ENCODE data around the gene EVPL.
"Not testable (repeated sequence)": the region's sequence is repeated elsewhere in the genome, so short reads cannot be mapped to it uniquely, and the experiment has no call there.

Gene EVPL

DNA sequence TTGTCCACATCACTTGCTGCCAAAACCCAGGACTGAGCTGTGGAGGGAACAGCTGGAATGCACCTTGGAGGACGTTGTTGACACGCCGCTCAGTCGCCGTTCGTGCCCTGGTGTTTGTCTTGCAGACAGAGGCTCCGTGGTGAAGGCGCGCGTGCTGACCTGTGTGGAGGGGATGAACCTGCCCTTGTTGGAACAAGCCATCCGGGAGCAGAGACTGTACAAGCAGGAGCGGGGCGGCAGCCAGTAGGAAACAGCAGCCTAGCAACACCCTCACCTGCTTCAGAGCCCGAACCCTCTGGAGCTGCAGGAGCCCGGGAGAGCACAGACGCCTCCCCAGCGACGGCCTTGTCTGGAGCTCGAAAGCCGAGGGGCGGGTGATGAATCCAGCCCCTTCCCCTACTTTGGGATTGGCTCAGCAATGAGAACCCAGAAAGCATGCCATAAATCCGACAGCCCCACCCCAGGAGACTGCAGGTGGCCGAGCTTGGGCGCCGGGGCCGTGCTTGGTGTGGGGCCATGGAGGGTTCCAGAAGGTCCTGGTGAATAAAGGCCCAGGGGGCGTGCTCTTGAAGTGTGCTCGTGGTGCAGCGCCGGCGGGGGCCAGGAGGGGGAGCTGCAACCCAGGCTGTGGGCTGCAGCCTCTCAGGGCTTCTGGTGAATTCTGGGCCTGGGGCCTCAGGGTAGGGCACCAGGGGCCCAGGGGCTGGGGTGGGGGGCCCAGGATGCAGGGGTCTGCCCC, 26.9 kb downstream of the EVPL start:
- peak in 1 of 2 donors; percentile 36 for DNase-seq (ENCODE audit: low read depth in 2 of 2, low spot score in 1 of 2)

- no peak for DNase-seq (ENCODE audit: low read depth in 2 of 2, low spot score in 1 of 2)
Measured at GRCh38 chr17:75998327-75998795, 28.7 kb downstream of the EVPL start.

GRCh38 chr17:75996665-75997590, 30.2 kb downstream of the EVPL start:
- no peak for DNase-seq (ENCODE audit: low read depth in 2 of 2, low spot score in 1 of 2)

DNA sequence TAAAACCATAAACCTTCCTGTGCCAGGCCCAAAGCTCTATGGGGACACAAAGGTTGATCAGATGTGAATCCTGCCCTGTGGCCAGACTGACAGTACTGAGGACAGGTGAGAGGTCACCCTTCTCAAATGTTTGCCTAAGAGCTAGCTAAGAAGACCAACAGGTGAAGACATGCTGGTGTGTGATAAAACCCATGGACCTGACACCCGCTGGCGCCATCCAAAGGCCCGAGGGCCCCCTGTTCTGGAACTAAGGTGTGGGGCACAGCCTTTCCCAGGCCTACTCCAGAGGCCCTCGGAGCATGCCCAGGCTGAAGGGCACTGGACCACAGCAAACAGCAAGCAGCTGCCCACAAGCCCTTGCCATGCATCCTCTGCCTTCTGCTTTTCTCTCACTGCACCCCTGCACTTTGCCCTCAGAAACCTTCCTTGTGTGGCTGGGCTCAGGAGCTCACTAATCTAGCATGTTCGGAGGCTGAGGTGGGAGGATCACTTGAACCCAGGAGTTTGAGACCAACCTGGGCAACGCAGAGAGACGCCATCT, 31.7 kb downstream of the EVPL start:
- DNase-seq (ENCODE audit: low read depth in 2 of 2, low spot score in 1 of 2) = no peak

DNA sequence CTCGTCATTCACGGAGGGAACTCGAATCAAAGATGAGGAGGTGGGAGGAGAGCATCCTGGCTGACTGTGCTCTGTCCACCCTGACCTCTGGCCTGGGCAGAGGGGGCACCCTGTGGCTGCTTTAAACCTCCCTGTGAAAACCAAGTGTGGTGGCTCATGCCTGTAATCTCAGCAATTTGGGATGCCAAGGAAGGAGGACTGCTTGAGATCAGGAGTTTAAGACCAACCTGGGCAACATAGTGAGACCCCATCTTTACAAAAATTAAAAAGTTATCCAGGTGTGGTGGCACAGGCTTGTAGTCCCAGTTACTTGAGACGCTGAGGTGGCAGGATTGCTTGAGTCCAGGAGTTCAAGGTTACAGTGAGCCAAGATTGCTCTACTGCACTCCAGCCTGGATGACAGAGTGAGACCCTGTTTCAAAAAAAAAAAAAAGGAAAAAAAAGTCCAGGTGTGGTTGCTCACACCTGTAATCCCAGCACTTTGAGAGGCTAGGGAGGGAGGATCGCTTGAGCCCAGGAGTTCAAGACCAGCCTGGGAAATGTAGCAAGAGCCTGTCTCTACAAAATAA, 32.2 kb downstream of the EVPL start:
- no peak for DNase-seq (ENCODE audit: low read depth in 2 of 2, low spot score in 1 of 2)

DNA sequence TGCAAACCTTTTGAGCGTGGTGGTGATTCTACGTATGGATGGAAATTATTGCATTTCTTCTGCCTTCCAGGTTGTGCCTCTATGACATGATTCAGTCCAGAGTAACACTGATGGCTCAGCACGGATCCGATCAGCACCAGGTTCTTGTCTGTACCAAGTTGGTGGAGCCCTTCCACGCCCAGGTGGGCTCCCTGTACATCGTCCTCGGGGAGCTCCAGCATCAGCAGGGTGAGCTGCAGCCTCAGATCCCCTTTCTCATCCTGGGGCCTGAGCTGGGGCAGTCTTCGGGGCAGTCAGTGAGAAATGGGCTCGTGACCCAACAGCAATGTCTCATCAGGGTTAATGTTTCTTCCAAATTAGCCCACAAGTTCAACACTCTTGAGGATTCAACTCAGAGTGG, 35.7 kb downstream of the EVPL start:
- no peak for DNase-seq (ENCODE audit: low read depth in 2 of 2, low spot score in 1 of 2)

- no peak for DNase-seq (ENCODE audit: low read depth in 2 of 2, low spot score in 1 of 2)
Measured at GRCh38 chr17:75987041-75987440, 40.1 kb downstream of the EVPL start.

DNA sequence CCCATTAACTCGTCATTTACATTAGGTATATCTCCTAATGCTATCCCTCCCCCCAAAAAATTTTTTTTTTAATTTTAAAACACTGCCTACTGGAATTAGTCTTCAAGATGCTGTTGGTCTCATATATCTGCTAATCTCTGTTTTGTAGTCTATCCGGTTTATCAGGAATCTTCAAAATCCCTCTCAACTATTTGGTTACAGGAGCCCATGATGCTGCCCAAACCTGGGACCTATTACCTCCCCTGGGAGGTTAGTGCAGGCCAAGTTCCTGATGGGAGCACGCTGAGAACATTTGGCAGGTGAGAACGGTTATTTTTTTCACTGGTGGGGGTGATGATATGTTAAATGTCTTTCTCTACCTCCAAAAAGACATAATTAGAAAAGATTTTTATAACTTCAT, 41.1 kb downstream of the EVPL start:
- no peak for DNase-seq (ENCODE audit: low read depth in 2 of 2, low spot score in 1 of 2)

DNA sequence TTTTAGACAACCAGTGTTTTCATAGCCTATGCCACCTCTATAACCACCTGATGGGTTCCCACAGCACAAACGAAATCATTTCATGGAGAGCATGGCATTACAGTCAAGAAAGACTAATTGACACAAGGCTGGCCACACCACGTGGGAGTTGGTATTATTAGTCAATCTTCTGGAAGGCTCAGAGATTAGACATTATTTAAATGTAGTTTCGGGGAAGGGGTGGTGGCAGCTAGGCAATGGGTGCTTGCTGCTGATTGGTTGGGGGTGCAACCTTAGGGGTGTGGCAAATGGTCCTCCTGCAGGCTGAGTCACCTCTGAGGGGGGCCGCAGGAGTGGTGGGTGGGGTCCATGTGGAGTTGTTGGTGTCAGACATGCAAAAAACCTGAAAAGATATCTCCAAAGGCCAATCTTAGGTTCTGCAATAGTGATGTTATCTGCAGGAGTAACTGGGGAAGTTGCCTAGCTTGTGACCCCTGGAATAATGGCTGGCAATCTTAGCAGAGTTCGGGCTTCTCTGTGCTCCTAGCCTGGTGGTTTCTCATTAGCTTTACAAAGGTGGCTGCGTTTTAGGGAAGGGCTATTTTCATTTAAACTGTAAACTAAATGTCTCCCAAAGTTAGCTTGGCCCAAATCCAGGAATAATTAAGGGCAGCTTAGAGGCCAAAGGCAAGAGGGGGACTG, 43.5 kb downstream of the EVPL start:
- DNase-seq (ENCODE audit: low read depth in 2 of 2, low spot score in 1 of 2) = no peak

GRCh38 chr17:75981019-75981615, 46.0 kb downstream of the EVPL start:
- no peak for DNase-seq (ENCODE audit: low read depth in 2 of 2, low spot score in 1 of 2)

DNA sequence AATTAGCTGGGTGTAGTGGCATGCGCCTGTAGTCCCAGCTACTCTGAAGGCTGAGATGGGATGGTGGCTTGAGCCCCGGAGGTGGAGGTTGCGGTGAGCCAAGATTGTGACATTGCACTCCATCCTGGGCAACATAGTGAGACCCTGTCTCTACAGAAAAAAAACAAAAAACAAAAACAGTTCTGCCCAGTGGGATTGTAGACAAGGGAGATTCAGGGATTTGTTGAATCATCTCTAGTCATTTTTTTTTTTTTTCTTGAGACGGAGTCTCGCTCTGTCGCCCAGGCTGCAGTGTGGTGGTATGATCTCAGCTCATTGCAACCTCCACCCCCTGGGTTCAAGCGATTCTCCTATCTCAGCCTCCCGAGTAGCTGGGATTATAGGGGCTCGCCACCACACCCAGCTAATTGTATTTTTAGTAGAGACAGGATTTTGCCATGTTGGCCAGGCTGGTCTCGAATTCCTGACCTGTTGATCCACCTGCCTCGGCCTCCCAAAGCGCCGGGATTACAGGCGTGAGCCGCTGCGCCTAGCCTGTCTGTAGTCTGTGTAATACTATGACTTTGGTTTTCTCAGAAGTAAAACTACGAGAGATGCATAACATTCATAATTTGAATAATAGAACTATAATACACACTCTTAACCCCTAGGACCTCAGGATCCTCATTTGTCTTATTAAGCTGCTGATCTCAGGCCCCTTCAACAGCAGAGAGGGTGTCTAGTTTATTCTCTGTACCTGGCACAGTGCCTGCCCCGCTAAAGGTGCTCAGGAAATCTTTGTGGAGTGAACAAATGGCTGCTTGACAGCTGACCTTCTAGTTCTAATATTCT, 46.7 kb downstream of the EVPL start:
- DNase-seq (ENCODE audit: low read depth in 2 of 2, low spot score in 1 of 2) = no peak

DNA sequence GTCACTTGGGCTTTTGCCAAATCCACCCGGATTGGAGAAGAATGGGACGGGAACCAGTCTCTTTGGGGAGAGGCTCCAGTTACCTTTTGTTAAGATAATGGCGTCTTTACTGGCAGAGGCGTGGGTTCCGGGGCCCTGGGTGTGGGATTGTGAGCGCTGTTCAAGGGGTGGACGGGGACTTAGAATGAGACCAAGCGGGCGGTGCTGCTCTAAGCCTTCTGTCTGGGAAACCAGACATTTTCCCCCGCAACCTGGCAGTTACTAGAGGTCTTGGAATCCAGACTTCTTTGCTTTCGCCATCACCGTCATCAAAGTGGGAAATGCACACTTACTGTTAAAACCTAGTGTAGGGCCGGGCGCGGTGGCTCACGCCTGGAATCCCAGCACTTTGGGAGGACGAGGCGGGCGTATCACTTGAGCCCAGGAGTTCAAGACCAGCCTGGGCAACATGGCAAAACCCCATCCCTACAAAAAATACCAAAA, 47.4 kb downstream of the EVPL start:
- DNase-seq (ENCODE audit: low read depth in 2 of 2, low spot score in 1 of 2) = no peak

GRCh38 chr17:75978938-75979704, 48.0 kb downstream of the EVPL start, which contains the start of the genes ACOX1 and TEN1:
ACOX1 (minus strand) TSS chr17:75979166; CDS start chr17:75979073, 93 bp downstream.
TEN1 (plus strand) TSS chr17:75979240; CDS start chr17:75986193, 6,953 bp downstream.
- DNase-seq (ENCODE audit: low read depth in 2 of 2, low spot score in 1 of 2) = peak; percentile 91 to 93

GRCh38 chr17:75976175-75976848, 50.8 kb downstream of the EVPL start:
- DNase-seq (ENCODE audit: low read depth in 2 of 2, low spot score in 1 of 2) = no peak

DNA sequence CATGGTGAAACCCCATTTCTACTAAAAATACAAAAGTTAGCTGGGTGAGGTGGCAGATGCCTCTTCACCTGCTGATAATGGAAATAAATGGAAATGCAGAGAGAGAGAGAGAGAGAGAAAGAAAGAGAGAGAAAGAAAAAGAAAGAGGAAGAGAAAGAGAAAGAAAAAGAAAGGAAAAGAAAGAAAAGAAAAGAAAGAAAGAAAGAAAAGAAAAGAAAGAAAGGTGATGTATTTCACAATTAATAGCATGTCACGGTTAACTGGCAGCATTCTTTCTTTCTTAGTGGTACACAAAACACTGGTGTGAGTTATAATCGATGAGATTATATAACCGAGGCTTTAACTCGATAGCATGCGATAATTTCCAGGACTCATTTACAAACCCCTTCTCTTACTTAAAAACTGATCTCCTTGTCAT, 51.3 kb downstream of the EVPL start:
- DNase-seq (ENCODE audit: low read depth in 2 of 2, low spot score in 1 of 2) = no peak

DNA sequence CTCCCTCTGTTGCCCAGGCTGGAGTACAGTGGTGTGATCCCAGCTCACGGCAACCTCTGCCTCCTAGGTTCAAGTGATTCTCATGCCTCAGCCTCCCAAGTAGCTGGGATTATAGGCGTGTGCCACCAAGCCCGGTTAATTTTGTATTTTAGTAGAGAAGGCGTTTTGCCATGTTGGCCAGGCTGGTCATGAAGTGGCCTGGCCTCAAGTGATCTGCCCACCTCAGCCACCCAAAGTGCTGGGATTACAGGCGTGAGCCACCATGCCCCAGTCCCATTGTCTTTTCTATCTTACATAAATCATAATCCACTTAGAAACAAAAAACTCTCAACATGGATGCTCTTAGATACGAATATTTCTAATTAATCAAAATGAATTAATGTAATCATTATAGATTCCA, 51.9 kb downstream of the EVPL start:
- DNase-seq (ENCODE audit: low read depth in 2 of 2, low spot score in 1 of 2) = not testable (repeated sequence)

GRCh38 chr17:75970626-75971025, 56.5 kb downstream of the EVPL start:
- DNase-seq (ENCODE audit: low read depth in 2 of 2, low spot score in 1 of 2) = no peak

- DNase-seq (ENCODE audit: low read depth in 2 of 2, low spot score in 1 of 2) = no peak
Measured at GRCh38 chr17:75970011-75970523, 57.0 kb downstream of the EVPL start.

All from stimulated activated CD8-positive, alpha-beta memory T cell treated with anti-CD3 and anti-CD28 coated beads, Interleukin-4, amount 100 ng/mL, for 4 hours (primary cell).